ENCODE results near the gene NAMPT. TPM values are rescaled to one million over a fixed set of nuclear protein-coding genes. Genes with fewer than 3 reads are reported as not detected.
A peak's percentile ranks its signal among the peaks of the same experiment; 100 is the strongest.

Gene NAMPT
- total RNA-seq, 1 donor from 2014 or later, result 28.2 TPM

DNA sequence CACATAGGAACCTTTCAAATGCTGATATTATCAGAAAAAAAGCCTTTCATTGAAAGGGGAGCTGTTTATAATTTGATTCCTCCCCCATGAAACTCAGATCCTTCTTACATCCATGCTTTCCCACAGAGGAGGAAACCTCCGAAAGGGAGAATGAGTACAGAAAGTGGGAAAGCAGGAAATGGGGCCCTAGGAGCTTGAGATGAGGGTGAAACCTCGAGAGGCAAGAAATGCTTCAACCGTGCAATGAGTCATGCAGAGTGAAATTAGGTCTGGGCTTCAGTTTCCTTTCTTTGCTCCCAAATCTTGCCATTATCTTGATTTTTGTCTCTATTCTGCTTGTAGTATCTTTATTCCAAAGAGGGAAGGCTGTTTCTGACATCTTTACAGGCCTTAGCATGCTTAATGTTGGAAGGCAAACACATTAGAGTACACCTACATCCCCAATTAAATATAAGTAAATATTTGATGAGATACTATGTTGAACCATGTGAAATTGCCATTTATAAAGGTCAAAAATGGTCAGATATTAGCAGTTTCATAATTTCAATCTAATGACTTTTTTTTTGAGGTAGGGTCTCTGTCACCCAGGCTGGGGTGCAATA lies 79.1 kb downstream of the NAMPT start:
- H3K36me3 ChIP-seq (ENCODE audit: control insufficient read depth in 3 of 3, insufficient read depth in 3 of 3, low read length in 3 of 3), result no peaks in the 10 kb centered on the region
- H3K9ac ChIP-seq (ENCODE audit: low read depth in 1 of 3, low read length in 3 of 3), result no peak overlapping the region
- no peaks in the 10 kb centered on the region for H3K27me3 ChIP-seq (ENCODE audit: control insufficient read depth in 3 of 3, insufficient read depth in 3 of 3, low read length in 3 of 3)
- H3K9me3 ChIP-seq (ENCODE audit: control insufficient read depth in 3 of 3, low read length in 3 of 3), result no peaks in the 10 kb centered on the region
- no peak overlapping the region for H3K27ac ChIP-seq (ENCODE audit: low read depth, low read length)
- H3K4me3 ChIP-seq (ENCODE audit: low read length in 3 of 3), result no peak overlapping the region
- H3K4me1 ChIP-seq (ENCODE audit: control insufficient read depth in 3 of 3, insufficient read depth in 3 of 3, low read length in 3 of 3), result peaks cover 2 to 4% (median 4%) of the 10 kb centered on the region in 3 donors

- Histone ChIP-seq H3K4me1 (ENCODE audit: control insufficient read depth in 3 of 3, insufficient read depth in 3 of 3, low read length in 3 of 3) (peaks cover 4 to 7% (median 6%) of the 10 kb centered on the region in 3 donors), H3K9ac (ENCODE audit: low read depth in 1 of 3, low read length in 3 of 3) (no peak overlapping the region), H3K27me3 (ENCODE audit: control insufficient read depth in 3 of 3, insufficient read depth in 3 of 3, low read length in 3 of 3) (no peaks in the 10 kb centered on the region), H3K9me3 (ENCODE audit: control insufficient read depth in 3 of 3, low read length in 3 of 3) (no peaks in the 10 kb centered on the region), H3K4me3 (ENCODE audit: low read length in 3 of 3) (no peak overlapping the region), H3K36me3 (ENCODE audit: control insufficient read depth in 3 of 3, insufficient read depth in 3 of 3, low read length in 3 of 3) (no peaks in the 10 kb centered on the region), H3K27ac (ENCODE audit: low read depth, low read length) (no peak overlapping the region)
Measured at GRCh38 chr7:106203473-106203872, 81.3 kb downstream of the NAMPT start.

GRCh38 chr7:106201164-106201563 lies 83.6 kb downstream of the NAMPT start:
- Histone ChIP-seq H3K4me1 (ENCODE audit: control insufficient read depth in 3 of 3, insufficient read depth in 3 of 3, low read length in 3 of 3) (peaks cover 2 to 7% (median 2%) of the 10 kb centered on the region in 3 donors), H3K9me3 (ENCODE audit: control insufficient read depth in 3 of 3, low read length in 3 of 3) (no peaks in the 10 kb centered on the region), H3K4me3 (ENCODE audit: low read length in 3 of 3) (no peak overlapping the region), H3K36me3 (ENCODE audit: control insufficient read depth in 3 of 3, insufficient read depth in 3 of 3, low read length in 3 of 3) (no peaks in the 10 kb centered on the region), H3K9ac (ENCODE audit: low read depth in 1 of 3, low read length in 3 of 3) (no peak overlapping the region), H3K27ac (ENCODE audit: low read depth, low read length) (no peak overlapping the region), H3K27me3 (ENCODE audit: control insufficient read depth in 3 of 3, insufficient read depth in 3 of 3, low read length in 3 of 3) (no peaks in the 10 kb centered on the region)

GRCh38 chr7:106199813-106200364 lies 84.9 kb downstream of the NAMPT start:
- Histone ChIP-seq H3K4me3 (ENCODE audit: low read length in 3 of 3) (no peak overlapping the region), H3K27ac (ENCODE audit: low read depth, low read length) (peak overlapping the region; percentile 48), H3K36me3 (ENCODE audit: control insufficient read depth in 3 of 3, insufficient read depth in 3 of 3, low read length in 3 of 3) (no peaks in the 10 kb centered on the region), H3K9ac (ENCODE audit: low read depth in 1 of 3, low read length in 3 of 3) (peak overlapping the region in 1 of 3 donors; percentile 19), H3K4me1 (ENCODE audit: control insufficient read depth in 3 of 3, insufficient read depth in 3 of 3, low read length in 3 of 3) (peaks cover 2 to 7% (median 2%) of the 10 kb centered on the region in 3 donors), H3K27me3 (ENCODE audit: control insufficient read depth in 3 of 3, insufficient read depth in 3 of 3, low read length in 3 of 3) (no peaks in the 10 kb centered on the region), H3K9me3 (ENCODE audit: control insufficient read depth in 3 of 3, low read length in 3 of 3) (no peaks in the 10 kb centered on the region)

- no peaks in the 10 kb centered on the region for H3K36me3 ChIP-seq (ENCODE audit: control insufficient read depth in 3 of 3, insufficient read depth in 3 of 3, low read length in 3 of 3)
- peak overlapping the region; percentile 48 for H3K27ac ChIP-seq (ENCODE audit: low read depth, low read length)
- no peaks in the 10 kb centered on the region for H3K27me3 ChIP-seq (ENCODE audit: control insufficient read depth in 3 of 3, insufficient read depth in 3 of 3, low read length in 3 of 3)
- peaks cover 2 to 7% (median 2%) of the 10 kb centered on the region in 3 donors for H3K4me1 ChIP-seq (ENCODE audit: control insufficient read depth in 3 of 3, insufficient read depth in 3 of 3, low read length in 3 of 3)
- no peak overlapping the region for H3K9ac ChIP-seq (ENCODE audit: low read depth in 1 of 3, low read length in 3 of 3)
- no peaks in the 10 kb centered on the region for H3K9me3 ChIP-seq (ENCODE audit: control insufficient read depth in 3 of 3, low read length in 3 of 3)
- no peak overlapping the region for H3K4me3 ChIP-seq (ENCODE audit: low read length in 3 of 3)
Measured at GRCh38 chr7:106199024-106199423, 85.8 kb downstream of the NAMPT start.

Small RNA genes within 50 kb of the gene (small RNA-seq; reads per million reads assigned to genes)
- not detected for gene RNU6-392P

Other genes with a start within 250 kb of the NAMPT start
- 53.2 TPM for gene SYPL1, start 172.7 kb downstream of the NAMPT start, total RNA-seq